ENCODE data around the gene CAPSL. TPM values are rescaled to one million over a fixed set of nuclear protein-coding genes. Genes with fewer than 3 reads are reported as not detected.

CAPSL gene
- total RNA-seq, 3 donors from 2014 or later (not counting 1 experiment from before 2014, with no cell fraction given): not detected

DNA sequence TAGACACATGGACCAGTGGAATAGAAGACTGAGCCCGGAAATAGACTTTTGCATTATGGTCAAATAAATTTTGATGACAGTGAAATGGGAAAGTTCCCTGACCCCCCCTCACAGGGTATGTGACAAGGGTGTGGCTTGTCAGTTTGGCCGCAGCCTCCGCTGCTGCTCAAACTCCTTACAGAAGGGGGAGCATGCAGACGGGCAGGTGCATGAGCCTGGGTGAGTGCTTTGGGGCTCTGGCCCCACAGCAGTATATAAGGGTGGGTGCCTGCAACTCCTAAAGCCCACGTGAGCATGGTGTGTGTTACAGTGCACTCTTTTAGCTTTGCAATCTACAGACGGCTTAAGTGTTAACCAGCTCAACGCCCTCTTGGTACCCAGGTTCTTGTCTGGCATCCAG is 21.9 kb upstream of the CAPSL start:
- no peaks in the 10 kb centered on the region for H3K4me1 Mint-ChIP-seq
- intact Hi-C loops (cut with micrococcal nuclease): no loop called here
- peaks cover 11 to 14% of the 10 kb centered on the region in 2 donors for H3K27me3 Mint-ChIP-seq (ENCODE audit: low read depth in 2 of 2)
- Histone ChIP-seq H3K27me3 (ENCODE audit: control insufficient read depth, insufficient read depth, low read length) (no peaks in the 10 kb centered on the region), H3K27ac (ENCODE audit: low read length) (no peak overlapping the region), H3K4me3 (ENCODE audit: low read length) (no peak overlapping the region), H3K36me3 (ENCODE audit: control insufficient read depth, insufficient read depth, low read length) (no peaks in the 10 kb centered on the region), H3K9me3 (ENCODE audit: control insufficient read depth, insufficient read depth, low read length) (peaks cover 5% of the 10 kb centered on the region), H3K4me1 (ENCODE audit: control insufficient read depth, insufficient read depth, low read length) (no peaks in the 10 kb centered on the region)
- H3K27ac Mint-ChIP-seq: no peak overlapping the region
- no peak overlapping the region for H3K4me3 Mint-ChIP-seq
- H3K9me3 Mint-ChIP-seq: peaks cover 0 to 4% of the 10 kb centered on the region in 2 donors
- DNase-seq (no peak), ATAC-seq (peak in 2 of 3 donors; percentile 34 to 58)
- TF ChIP-seq, protein P1, sequence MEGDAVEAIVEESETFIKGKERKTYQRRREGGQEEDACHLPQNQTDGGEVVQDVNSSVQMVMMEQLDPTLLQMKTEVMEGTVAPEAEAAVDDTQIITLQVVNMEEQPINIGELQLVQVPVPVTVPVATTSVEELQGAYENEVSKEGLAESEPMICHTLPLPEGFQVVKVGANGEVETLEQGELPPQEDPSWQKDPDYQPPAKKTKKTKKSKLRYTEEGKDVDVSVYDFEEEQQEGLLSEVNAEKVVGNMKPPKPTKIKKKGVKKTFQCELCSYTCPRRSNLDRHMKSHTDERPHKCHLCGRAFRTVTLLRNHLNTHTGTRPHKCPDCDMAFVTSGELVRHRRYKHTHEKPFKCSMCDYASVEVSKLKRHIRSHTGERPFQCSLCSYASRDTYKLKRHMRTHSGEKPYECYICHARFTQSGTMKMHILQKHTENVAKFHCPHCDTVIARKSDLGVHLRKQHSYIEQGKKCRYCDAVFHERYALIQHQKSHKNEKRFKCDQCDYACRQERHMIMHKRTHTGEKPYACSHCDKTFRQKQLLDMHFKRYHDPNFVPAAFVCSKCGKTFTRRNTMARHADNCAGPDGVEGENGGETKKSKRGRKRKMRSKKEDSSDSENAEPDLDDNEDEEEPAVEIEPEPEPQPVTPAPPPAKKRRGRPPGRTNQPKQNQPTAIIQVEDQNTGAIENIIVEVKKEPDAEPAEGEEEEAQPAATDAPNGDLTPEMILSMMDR (IDR thresholded peaks at IDR 0.05): no peak
- H3K36me3 Mint-ChIP-seq: no peaks in the 10 kb centered on the region
- WGBS (ENCODE audit: insufficient coverage): 62% methylated on average over 7 of the region's 7 CpGs

DNA sequence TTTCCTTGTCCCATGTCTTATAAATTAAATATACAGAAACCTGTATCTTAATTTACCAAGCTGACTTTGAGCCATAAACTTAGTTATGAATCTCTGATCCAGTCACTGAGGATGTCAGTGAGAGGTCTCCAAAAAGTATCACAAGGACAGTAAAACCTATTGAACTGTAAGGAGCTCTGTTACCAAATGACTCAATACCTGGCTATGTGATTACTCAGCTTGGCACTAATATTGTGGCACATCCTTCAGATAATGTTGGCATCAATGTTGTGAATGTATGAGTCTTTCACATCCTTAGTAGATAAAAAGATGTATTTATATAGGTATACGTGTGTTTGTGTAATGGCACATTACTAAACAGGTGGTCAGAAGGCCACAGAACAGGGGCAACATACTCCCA is 18.0 kb upstream of the CAPSL start:
- H3K4me3 ChIP-seq (ENCODE audit: low read length): no peak overlapping the region
- H3K27ac Mint-ChIP-seq: no peak overlapping the region
- H3K36me3 Mint-ChIP-seq: no peaks in the 10 kb centered on the region
- peaks cover 20 to 39% of the 10 kb centered on the region in 2 donors for H3K27me3 Mint-ChIP-seq (ENCODE audit: low read depth in 2 of 2)
- H3K4me3 Mint-ChIP-seq: no peak overlapping the region
- no peaks in the 10 kb centered on the region for H3K27me3 ChIP-seq (ENCODE audit: control insufficient read depth, insufficient read depth, low read length)
- H3K27ac ChIP-seq (ENCODE audit: low read length): no peak overlapping the region
- TF ChIP-seq, protein P1 (IDR thresholded peaks at IDR 0.05): no peak
- H3K36me3 ChIP-seq (ENCODE audit: control insufficient read depth, insufficient read depth, low read length): no peaks in the 10 kb centered on the region
- intact Hi-C loops (cut with micrococcal nuclease): no loop called here
- peaks cover 0 to 4% of the 10 kb centered on the region in 2 donors for H3K9me3 Mint-ChIP-seq
- H3K9me3 ChIP-seq (ENCODE audit: control insufficient read depth, insufficient read depth, low read length): no peaks in the 10 kb centered on the region
- 88% methylated on average over 1 of the region's 1 CpG for WGBS (ENCODE audit: insufficient coverage)
- ATAC-seq (no peak), DNase-seq (no peak)
- no peaks in the 10 kb centered on the region for H3K4me1 Mint-ChIP-seq
- H3K4me1 ChIP-seq (ENCODE audit: control insufficient read depth, insufficient read depth, low read length): no peaks in the 10 kb centered on the region

DNA sequence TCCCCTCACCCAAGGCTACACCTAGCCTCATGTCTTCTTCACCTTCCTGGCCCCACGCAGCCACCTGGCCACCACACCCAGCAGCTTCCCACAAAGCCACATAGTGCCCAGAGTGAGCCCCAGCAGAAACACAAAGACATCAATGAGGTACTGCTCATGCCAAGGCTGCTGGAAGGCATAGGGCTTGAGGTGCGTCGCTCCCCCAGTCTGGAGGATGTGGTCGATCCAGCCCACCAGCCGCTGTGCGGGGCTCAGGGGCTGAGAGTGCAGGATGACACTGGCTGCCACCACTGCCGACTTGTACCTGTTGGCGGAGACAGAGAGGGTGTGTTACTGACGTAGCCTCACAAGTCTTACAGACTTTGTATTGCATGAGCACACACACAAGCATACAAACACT is 15.8 kb upstream of the CAPSL start:
- no peaks in the 10 kb centered on the region for H3K4me1 ChIP-seq (ENCODE audit: control insufficient read depth, insufficient read depth, low read length)
- no peaks in the 10 kb centered on the region for H3K27me3 ChIP-seq (ENCODE audit: control insufficient read depth, insufficient read depth, low read length)
- TF ChIP-seq, protein P1 (IDR thresholded peaks at IDR 0.05): no peak
- Mint-ChIP-seq H3K27me3 (ENCODE audit: low read depth in 2 of 2) (peaks cover 16 to 36% of the 10 kb centered on the region in 2 donors), H3K27ac (no peak overlapping the region), H3K36me3 (no peaks in the 10 kb centered on the region), H3K4me3 (no peak overlapping the region), H3K9me3 (peaks cover 0 to 4% of the 10 kb centered on the region in 2 donors), H3K4me1 (no peaks in the 10 kb centered on the region)
- no peak overlapping the region for H3K4me3 ChIP-seq (ENCODE audit: low read length)
- no peak overlapping the region for H3K27ac ChIP-seq (ENCODE audit: low read length)
- intact Hi-C loops (cut with micrococcal nuclease): no loop called here
- DNase-seq (peak in 1 of 2 donors; percentile 27), ATAC-seq (peak in 2 of 3 donors; percentile 37 to 40)
- no peaks in the 10 kb centered on the region for H3K36me3 ChIP-seq (ENCODE audit: control insufficient read depth, insufficient read depth, low read length)
- 33% methylated on average over 9 of the region's 9 CpGs for WGBS (ENCODE audit: insufficient coverage)
- H3K9me3 ChIP-seq (ENCODE audit: control insufficient read depth, insufficient read depth, low read length): no peaks in the 10 kb centered on the region

DNA sequence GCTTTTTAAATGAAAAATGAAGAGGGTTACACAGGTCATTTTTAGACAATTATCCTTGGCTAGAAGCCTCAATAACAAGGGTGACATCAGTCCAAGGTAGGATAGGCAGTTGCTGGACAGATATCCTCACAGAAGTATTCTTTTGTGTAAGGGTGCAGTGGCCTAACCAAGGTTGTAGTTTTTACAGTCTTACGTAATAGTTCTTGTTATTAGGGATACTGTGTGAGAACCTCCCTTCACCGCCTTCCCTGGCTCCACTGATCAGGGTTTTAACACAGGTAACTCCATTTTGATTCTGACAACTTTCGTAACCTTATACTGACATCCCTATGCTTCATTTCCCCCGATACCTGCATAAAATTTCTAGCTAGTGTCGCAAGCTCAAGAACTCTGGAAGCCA is 8.7 kb upstream of the CAPSL start:
- TF ChIP-seq, protein P1 (IDR thresholded peaks at IDR 0.05): no peak
- no peaks in the 10 kb centered on the region for H3K36me3 Mint-ChIP-seq
- intact Hi-C loops (cut with micrococcal nuclease): no loop called here
- H3K27me3 Mint-ChIP-seq (ENCODE audit: low read depth in 2 of 2): peaks cover 6 to 34% of the 10 kb centered on the region in 2 donors
- DNase-seq: no peak
- Histone ChIP-seq H3K4me3 (ENCODE audit: low read length) (no peak overlapping the region), H3K4me1 (ENCODE audit: control insufficient read depth, insufficient read depth, low read length) (no peaks in the 10 kb centered on the region), H3K36me3 (ENCODE audit: control insufficient read depth, insufficient read depth, low read length) (no peaks in the 10 kb centered on the region), H3K27me3 (ENCODE audit: control insufficient read depth, insufficient read depth, low read length) (no peaks in the 10 kb centered on the region), H3K9me3 (ENCODE audit: control insufficient read depth, insufficient read depth, low read length) (no peaks in the 10 kb centered on the region), H3K27ac (ENCODE audit: low read length) (no peak overlapping the region)
- no peaks in the 10 kb centered on the region for H3K4me1 Mint-ChIP-seq
- 77% methylated on average over 5 of the region's 5 CpGs for WGBS (ENCODE audit: insufficient coverage)
- H3K9me3 Mint-ChIP-seq: no peaks in the 10 kb centered on the region
- no peak for ATAC-seq
- no peak overlapping the region for H3K4me3 Mint-ChIP-seq
- H3K27ac Mint-ChIP-seq: no peak overlapping the region

All from natural killer cell (primary cell).